Right ventricle myocardium inferior (tissue), 1 donor: ENCODE measurements around the gene NRL. TPM values are rescaled to one million over a fixed set of nuclear protein-coding genes. Genes with fewer than 3 reads are reported as not detected.
A peak's percentile ranks its signal among the peaks of the same experiment; 100 is the strongest.

Experiments used
- ATAC-seq: fragments of 200-7000 bp; cut with Tn5 transposase; one replicate; pipeline ENCODE4 v1.9.1; 2020; ENCODE audit warnings: mild to moderate bottlenecking, moderate library complexity
- DNase-seq: peaks from one replicate; pipeline ENCODE4 v3.0.0; 2021; ENCODE audit errors: missing footprints
- intact Hi-C: fragments of 100-400 bp; cut with DNase I; formaldehyde crosslinking; loops from one replicate; pipeline ENCODE4 v1.11.0; 2022
- total RNA-seq: library from RNA; stranded (reverse); fragmentation: NEBNext Ultra II Directional; extraction: Animal tissue kit (Norgen Biotek cat#: 25700); gene quantifications from one replicate; pipeline ENCODE4 v1.2.1, GENCODE V29; 2021
- donor health status: DM: no; HTN: yes; CAD: no; lungs with severe emphysema.

NRL gene
- total RNA-seq, 1 donor from 2014 or later, result 1.8 TPM

DNA sequence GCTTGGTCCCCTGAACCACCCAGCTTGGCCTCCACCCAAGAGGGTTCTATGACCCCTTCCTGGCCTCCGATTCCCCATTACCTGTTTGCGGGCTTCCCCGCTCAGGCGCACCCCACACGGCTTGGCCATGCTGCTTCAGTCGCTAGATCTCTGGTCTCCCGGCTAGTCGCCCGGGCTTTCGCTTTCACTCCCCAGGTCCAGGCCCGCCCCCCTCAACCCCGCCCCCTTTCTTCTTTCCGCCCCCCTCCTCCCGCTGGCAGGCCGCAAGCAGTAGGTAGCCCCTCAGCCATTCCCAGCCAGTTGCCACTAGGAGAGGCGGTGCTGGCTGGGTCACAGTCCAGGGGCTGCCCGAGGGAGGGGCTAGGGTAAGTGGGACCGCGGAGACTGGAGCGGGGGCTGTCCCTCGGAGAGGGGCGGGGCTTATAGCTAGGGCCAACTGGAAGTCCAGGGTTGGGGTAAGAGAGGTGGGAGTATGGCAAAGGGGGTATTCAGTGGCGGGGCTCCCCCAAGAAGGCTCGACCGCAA lies 31.8 kb upstream of the NRL start, which contains the start of gene PSME2:
Gene PSME2 (minus strand): TSS at position 158 of the 525 bp plus-strand sequence. CDS start 29 bp downstream, at position 129.
- DNase-seq (peak; percentile 96), ATAC-seq (peak; percentile 88)
- intact Hi-C loops, result loop anchor here (5.0 to 10.0 kb wide), 2 partner anchors 41 to 288 kb away; partner anchors contain the start of gene IPO4

DNA sequence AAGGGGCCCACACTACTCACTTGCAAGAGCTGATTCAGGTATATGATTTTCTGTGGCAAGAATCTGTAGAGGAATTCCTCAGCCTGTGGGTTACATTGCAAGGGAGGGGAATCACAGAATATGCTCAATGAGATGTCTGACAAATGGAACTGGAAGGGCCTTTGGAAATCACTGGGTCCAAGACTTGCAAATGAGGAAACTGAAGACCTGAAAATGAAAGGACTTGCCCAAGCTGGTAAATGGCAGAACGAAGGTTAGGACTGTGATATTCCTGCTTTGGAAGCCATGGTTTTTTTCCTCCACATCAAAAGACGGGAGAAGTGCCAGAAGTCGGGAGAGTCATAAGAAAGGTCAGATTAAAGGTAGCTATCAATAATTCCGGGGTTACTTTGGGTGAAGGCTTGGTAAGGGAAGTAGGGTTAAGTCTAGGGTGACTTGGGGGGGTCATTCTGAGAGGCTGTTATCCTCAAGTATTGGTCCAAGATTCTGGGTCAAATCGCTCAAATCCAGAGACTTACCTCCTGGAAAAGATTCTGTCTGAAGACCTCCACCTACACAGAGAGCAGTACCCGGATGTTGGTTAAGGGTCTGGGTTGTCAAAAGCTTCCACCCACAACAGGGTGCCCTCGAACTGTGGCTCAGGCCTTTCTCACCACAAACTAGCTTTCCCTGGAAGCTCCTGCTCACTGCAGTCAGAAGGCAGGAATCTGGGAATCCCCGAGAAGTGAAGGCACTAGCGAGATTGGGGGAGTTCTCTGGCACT lies 31.1 kb upstream of the NRL start:
- no peak for ATAC-seq
- no peak for DNase-seq
- intact Hi-C loops, result loop anchor here (5.0 to 10.0 kb wide), 2 partner anchors 41 to 289 kb away; partner anchors contain the start of gene IPO4

DNA sequence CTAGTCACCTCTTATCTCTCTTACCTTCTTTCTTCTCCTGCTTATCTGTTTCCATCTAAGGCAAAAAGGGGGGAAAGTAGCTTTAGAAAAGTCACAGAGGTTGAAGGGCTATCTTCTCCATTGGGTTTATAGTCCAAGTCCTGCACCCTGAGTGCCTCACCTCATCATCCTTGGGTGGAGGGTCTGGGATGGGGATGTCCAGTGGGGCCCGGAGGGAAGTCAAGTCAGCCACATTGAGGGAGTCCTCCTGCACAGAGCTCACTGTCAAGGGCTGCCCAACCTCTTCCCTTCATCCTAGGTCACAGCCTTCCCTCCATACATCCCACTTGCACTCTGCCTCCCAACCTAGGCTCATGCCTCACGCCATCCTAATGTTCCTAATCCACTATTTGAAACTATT lies 30.5 kb upstream of the NRL start:
- DNase-seq, result no peak
- intact Hi-C loops, result loop anchor here (5.0 to 10.0 kb wide), 2 partner anchors 42 to 290 kb away; partner anchors contain the start of gene IPO4
- ATAC-seq, result no peak

DNA sequence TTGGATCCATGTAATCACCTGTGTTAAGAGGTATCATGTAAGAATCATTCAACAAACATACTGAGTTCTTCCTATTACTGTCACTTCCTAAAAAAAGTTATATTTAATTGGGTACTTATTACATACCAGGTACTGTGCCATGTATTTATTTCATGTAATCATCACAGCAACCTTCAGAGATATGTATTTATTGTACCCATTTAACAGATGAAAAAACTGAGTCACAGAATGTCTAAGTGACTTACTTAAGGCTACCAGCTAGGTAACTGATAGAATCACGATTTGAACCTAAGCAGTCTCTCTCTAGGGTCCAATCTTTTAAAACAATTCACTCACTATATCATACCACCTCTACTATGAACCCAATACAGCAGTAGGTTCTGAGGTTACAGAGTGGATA lies 29.7 kb upstream of the NRL start:
- ATAC-seq (no peak), DNase-seq (no peak)
- intact Hi-C loops, result loop anchor here (10.0 kb wide), 1 partner anchor 290 kb away; no protein-coding TSS in a partner anchor

DNA sequence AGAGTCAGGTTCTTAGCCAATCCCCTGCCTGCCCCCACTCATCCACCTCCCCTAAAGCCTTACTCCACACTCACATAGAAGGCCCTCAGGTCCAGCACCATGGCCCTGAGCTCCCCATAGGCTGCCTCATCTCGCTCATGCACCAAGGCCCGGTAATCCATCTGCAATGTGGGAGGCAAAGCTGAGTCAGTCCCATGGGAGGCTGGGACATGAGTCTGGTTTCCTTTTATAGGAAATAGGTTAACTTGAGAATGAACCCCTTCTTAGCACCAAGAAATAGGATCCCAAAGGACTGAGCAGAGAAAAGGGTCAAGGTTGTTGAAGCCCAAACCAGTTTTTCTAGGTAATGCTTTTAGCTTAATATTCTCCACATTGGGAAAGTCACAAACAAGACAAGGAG lies 28.8 kb upstream of the NRL start:
- no peak for ATAC-seq
- no peak for DNase-seq
- intact Hi-C loops, result loop anchor here (10.0 kb wide), 1 partner anchor 291 kb away; no protein-coding TSS in a partner anchor

DNA sequence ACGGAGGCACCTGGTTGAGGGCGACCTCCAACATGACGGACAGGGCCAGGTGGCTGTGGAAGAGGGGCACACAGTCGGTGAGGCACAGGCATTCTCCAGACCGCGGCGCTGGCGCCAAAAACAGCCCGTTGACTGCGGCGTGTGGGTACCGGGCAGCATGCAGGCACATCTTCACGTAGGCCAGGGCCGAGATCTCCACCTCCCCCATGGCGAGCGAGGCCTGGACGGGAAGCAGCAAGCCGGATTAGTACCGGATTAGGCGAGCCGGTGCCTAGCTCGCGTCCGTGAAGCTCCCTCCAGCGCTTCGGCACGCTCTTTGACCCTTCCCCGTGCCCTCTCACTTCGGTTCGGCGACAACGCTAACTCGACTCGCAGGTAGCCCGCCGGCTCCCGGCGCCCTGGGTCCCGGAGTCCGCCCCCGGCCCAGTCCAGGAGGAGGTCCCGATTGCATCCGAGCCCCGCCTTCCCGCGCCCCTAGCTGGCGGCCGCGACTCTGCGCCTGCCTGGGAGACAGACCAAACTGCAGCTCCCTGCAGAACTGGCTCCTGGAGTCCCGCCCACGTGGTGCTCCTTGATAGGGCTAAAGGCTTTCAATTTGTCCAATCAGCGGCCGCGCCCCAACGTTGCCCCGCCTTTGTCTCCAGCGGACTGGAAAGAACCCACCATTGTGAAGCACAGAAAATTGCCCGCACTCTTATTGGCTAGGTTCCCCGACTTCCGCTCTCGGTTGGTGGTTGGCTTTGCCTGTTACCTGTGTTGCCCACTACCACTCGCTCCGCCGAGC lies 26.5 kb upstream of the NRL start, which contains the start of gene EMC9:
Gene EMC9 (minus strand): TSS at position 495 of the 784 bp plus-strand sequence. CDS start 287 bp downstream, at position 208.
- intact Hi-C loops, result loop anchor here (10.0 kb wide), 1 partner anchor 294 kb away; no protein-coding TSS in a partner anchor
- ATAC-seq (peak; percentile 96), DNase-seq (peak; percentile 100)

DNA sequence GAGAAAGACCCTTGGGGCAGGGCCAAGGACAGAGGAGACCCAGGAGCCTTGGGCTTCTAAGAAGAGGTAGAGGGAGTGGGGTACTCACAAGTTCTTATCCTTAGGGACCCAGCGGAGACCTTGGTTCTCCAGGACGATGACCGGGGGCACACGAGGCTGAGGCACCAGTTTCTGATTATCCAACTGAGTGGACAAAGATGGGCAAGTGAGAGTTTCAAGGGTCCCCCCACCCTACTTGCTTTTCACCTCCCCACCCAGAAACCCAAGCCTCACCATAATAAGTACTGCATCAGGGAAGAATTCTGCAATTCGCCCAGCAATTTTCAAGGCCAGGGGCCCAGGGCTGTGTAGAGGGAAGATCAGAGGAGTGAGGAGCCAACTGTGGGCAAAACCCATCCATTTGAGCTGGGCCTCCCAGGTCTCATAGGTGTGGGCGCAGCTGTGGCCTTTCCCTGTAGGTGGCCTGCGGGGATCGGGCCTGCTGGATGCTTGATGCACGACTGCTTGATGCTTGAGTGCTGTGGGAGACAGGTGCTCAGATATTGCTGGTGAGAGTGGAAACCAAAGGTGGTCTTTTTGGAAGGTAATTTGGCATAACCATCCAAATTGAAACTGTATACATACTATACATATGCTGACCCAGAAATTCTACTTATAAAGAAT lies 24.7 kb upstream of the NRL start:
- ATAC-seq (no peak), DNase-seq (no peak)
- intact Hi-C loops, result no loop called here

DNA sequence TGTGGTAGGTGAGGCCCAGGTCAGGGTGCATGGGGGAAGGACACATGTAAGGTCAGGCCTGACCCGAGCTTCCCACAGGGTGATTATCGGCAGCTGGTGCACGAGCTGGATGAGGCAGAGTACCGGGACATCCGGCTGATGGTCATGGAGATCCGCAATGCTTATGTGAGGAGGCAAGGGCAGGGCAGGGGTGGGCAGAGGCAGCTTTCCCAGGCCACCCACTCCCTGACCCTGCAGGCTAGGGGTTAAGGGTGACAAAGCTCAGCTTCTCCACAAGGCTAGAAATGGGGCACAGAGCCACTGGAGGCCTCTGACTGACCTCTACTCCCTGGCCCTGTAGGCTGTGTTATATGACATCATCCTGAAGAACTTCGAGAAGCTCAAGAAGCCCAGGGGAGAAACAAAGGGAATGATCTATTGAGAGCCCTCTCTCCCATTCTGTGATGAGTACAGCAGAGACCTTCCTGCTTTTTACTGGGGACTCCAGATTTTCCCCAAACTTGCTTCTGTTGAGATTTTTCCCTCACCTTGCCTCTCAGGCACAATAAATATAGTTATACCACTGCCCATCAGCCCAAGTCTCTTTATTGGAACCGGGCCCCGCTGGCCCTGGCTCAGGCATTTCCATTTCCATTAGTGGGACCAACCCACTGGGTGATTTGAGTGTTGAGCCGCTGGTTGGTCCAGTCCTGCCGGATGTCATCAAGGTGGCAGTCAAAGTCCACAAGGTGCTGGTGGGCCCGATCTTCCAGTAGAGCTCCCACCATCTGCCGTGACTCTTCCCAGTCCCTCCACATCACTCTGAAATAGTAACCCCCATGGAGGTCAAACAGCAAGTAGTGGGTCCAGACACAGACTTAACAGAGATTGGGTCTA lies 23.9 kb upstream of the NRL start:
- no peak for ATAC-seq
- intact Hi-C loops, result no loop called here
- no peak for DNase-seq

DNA sequence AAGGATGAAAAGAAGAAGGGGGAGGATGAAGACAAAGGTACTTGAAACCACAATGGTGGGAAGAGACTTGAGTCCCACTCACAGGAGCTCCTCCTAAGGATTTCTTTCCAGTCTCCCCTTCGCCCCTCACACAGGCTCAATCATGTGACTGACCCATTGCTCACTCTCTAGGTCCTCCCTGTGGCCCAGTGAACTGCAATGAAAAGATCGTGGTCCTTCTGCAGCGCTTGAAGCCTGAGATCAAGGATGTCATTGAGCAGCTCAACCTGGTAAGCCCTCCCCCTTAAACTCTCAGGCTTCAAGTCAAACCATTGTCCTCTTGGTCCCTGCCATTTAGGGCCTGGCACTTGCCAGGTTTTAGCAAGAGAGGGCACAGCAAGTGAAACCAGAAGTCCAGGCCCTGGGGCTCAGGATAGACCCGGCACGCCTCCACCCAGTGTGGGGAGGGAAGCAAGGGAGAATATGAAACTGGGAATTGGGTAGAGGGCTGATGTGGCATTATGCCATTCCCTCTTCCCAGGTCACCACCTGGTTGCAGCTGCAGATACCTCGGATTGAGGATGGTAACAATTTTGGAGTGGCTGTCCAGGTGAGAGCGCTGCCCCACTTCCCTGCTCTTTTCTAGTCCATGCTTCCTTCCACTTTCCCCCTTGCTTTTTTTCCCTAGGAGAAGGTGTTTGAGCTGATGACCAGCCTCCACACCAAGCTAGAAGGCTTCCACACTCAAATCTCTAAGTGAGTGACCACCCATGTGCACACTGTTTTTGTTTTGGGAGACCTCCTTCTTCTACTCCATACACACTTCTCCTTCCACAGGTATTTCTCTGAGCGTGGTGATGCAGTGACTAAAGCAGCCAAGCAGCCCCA lies 23.0 kb upstream of the NRL start:
- DNase-seq, result no peak
- intact Hi-C loops, result no loop called here
- ATAC-seq, result no peak

DNA sequence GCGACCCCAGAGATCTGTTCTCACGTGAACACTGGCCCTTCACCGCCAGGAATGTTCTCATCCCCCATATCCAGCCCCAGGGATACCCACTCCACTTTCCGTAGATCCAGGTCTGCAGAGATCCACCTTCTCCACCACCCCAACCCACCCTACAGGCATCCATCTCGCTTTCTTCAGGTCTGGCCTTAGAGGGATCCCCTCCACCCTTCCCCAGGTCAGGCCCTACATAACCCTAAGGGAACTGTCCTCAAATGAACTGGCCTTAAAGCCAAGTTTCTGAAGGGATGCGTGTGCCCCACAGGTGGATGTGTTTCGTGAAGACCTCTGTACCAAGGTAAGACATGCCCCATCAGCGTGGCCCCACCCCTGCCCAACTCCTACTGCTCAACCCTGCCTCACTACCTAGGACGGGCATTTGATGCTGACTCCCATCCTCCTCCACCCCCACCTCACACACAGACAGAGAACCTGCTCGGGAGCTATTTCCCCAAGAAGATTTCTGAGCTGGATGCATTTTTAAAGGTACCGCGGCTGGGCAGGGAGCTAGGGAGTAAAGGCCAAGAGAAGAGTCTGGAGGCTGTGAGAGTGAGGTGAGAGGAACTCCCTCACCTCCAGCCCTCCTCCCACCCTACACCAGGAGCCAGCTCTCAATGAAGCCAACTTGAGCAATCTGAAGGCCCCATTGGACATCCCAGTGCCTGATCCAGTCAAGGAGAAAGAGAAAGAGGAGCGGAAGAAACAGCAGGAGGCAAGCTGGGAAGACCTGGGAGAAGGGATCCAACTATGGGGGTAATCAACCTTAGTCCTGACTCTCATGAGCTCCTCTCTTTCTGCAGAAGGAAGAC lies 22.2 kb upstream of the NRL start:
- intact Hi-C loops, result no loop called here
- no peak for ATAC-seq

DNA sequence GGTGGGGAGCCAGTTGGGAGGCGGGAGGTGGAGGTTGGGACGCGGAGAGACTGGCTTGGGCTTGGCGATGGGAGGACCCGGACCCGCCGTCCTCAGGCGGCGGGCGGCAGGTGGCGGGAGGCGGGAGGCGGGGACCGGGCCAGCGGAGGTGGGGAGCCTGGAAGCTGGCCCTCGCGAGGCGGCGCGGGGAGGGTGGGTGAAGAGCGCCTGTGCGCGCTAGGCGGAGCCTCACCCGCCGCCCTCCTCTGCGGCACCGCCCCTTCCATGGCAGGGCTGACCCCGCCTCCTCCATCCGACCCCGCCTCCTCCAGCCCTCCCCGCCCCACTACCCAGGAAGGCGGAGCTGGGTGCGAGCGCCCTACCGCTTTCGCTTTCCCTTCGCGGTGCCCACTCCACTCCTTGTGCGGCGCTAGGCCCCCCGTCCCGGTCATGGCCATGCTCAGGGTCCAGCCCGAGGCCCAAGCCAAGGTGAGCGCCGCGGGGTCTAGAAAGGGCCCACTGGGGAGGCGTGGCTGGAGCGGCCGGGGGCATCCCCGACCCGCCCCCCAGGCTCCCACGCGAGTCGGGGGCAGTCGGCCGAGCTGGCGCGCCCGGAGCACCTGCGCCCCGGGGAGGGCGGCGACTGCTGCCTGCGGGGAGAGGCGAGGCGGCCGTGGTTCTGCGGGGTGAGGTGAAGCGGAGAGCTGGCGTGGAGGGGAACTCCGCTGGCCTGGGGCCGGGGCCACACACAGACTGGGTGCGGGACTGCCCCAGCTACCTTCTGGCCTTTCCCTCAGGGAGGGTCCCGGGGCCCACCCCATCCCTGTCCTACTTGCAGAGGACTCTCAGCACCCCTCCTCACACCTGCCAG lies 21.3 kb upstream of the NRL start, which contains the start of gene PSME1:
Gene PSME1 (plus strand): TSS at position 361 of the 850 bp plus-strand sequence. CDS start 69 bp downstream, at position 430.
- DNase-seq, result peak; percentile 96
- ATAC-seq, result peak; percentile 94
- intact Hi-C loops, result no loop called here

More for the DNA sequence above, 22.2 kb upstream of the NRL start:
- DNase-seq, result no peak

DNA sequence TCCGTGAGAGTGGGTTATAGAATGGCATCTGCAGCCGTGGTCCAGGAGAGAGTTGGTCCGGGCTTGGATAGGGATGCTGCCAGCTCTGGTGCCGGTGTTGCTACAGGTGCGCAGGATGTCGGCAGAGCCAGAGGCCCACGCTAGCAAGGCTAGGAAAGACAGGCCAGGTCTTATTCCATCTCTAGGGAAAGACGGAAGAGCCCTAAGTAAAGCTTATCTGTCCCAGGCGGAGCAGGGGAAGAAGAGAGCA lies 20.8 kb upstream of the NRL start:
- intact Hi-C loops, result no loop called here
- ATAC-seq (no peak), DNase-seq (no peak)

DNA sequence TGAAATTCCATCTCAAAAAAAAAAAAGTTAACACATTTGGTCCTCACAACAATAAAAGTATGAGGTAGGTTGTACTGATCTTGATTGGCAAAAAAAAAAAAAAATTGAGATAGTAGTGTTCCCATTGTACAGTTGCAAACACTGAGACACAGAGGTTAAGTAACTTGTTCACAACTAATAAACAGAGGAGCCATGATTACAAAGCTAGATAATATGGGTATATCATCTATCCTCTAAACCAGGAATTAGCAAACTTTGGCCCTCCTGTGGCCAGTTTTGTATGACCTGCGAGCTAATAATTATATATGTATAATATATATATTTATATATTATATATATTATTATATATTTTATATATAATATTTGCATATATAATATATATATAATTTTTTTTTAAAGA lies 19.0 kb upstream of the NRL start:
- no peak for ATAC-seq
- intact Hi-C loops, result no loop called here

DNA sequence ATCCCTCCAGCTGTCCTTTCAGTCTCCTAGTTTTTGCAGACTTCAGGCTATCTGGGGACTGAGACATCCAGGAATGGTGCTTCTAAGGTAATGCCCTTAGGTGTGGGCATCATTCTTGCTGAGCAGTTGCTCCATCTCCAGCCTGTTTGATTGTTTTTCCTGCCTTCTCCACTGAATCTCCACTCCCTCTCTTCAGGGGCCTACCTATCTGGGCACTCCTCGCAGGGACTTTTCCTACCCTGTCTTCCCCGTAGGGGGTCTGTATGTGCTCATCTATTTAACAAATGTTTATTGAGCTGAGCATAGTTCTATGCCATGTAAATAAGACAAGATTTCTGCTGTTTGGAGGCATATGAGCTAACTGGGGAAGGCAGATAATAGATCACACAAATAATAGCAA lies 18.2 kb upstream of the NRL start:
- DNase-seq (no peak), ATAC-seq (no peak)
- intact Hi-C loops, result no loop called here

More for the DNA sequence above, 19.0 kb upstream of the NRL start:
- no peak for DNase-seq

DNA sequence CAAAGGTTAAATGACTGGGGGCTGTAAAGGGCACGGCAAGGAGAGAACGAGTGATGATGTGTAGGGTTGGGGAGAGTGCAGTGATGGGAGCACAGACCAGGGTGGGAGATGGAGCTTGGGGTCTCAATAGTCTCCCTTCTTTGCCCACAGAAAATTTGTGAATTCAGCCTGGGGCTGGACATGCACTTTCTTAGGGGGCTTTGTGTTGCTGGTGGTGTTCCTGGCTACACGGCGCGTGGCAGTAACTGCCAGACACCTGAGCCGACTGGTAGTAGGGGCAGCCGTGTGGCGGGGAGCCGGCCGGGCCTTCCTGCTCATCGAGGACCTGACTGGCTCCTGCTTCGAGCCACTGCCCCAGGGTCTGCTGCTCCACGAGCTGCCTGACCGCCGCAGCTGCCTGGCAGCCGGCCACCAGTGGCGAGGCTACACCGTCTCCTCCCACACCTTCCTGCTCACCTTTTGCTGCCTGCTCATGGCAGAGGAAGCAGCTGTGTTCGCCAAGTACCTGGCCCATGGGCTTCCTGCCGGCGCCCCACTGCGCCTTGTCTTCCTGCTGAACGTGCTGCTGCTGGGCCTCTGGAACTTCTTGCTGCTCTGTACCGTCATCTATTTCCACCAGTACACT lies 17.4 kb upstream of the NRL start:
- DNase-seq, result no peak
- intact Hi-C loops, result no loop called here
- ATAC-seq, result no peak
